ENCODE data around the gene MIPEP.

DNA sequence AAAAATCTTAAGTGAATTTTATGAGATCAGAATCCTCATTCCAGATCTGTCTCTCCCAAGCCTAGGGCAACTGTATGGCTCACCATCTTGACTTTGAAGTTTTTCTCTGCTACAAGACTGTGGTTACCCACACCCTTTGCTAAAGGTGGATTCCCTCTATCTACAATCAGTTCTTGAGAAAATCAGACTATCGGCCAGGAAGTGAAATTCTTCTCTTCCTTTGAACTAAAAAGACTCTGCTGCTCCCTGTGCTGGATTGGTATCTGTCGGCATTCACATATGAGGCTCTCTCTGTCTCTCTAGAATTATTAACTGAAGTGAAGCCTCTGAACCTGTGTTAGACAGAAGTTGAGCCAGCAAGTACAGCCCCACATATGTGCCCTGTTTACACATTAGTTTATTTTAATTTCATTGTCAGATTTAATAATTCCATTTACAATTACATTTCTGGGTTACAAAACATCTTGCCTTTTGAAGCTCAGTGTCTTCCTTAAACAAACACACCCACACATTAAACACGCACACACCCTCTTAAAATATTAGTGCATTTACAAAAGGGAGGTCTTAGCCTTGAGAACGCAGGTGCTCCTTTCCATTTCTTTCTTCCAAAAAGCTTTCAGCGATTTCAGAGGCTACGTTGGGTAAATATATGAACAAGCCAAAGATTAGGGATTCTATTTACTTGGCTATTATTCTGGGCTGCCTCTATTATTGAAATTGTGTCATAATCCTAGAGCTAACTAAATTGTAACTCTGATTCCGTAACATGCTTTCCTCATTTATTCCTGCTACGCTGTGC, 145.7 kb downstream of the MIPEP start:
- TF ChIP-seq CTCF (IDR thresholded peaks at IDR 0.05) (no peak), EP300 (IDR thresholded peaks at IDR 0.05; ENCODE audit: low read depth) (no peak)

All from transverse colon (tissue), 3 donors.